Prostate gland (tissue), 2 donors: ENCODE results near the gene PEX11B. TPM values are rescaled to one million over a fixed set of nuclear protein-coding genes. Genes with fewer than 3 reads are reported as not detected.
A peak's percentile ranks its signal among the peaks of the same experiment; 100 is the strongest.
"Not testable (repeated sequence)": the region's sequence is repeated elsewhere in the genome, so short reads cannot be mapped to it uniquely, and the experiment has no call there.

Source experiments
- DNase-seq: peaks from one replicate; pipeline ENCODE4 v3.0.0-alpha.2; 2019; ENCODE audit warnings: low spot score
- H3K27ac ChIP-seq, 2 donors: fragments of 200-600 bp; sonication (generic); 2 replicates each; pipeline ENCODE4 v1.5.1; 2017 to 2019
- H3K27me3 ChIP-seq: fragments of 200-600 bp; sonication (generic); replicated peaks from 2 replicates; pipeline ENCODE4 v1.5.1; 2019; ENCODE audit not compliant: insufficient read depth
- H3K36me3 ChIP-seq, 2 donors: fragments of 200-600 bp; sonication (generic); 1 replicate in 1 of 2; 2 replicates in 1 of 2; pipeline versions ENCODE4 v1.5.1 to v1.8.1; 2017 to 2019
- H3K4me1 ChIP-seq: fragments of 200-600 bp; sonication (generic); replicated peaks from 2 replicates; pipeline ENCODE4 v1.5.1; 2019
- H3K4me3 ChIP-seq, 2 donors: fragments of 200-600 bp; sonication (generic); 2 replicates each; pipeline ENCODE4 v1.5.1; 2017 to 2019
- H3K9me3 ChIP-seq: fragments of 200-600 bp; sonication (generic); 2 replicates; pipeline ENCODE4 v1.5.1; 2017
- POLR2A ChIP-seq: fragments of 450-650 bp; IDR thresholded peaks from one replicate; pipeline ENCODE4 v1.6.1; 2016; ENCODE audit warnings: antibody characterized with exemption, mild to moderate bottlenecking
- POLR2AphosphoS5 ChIP-seq: sonication (generic); formaldehyde crosslinking; IDR thresholded peaks from one replicate; pipeline ENCODE4 v1.6.1; 2017; ENCODE audit warnings: antibody characterized with exemption
- WGBS: methylation state at CpG from one replicate; pipeline ENCODE4 v1.1.5; 2018; 5-methylcytosine and 5-hydroxymethylcytosine counted together
- intact Hi-C: fragments of 100-400 bp; cut with DNase I; formaldehyde crosslinking; loops from one replicate; pipeline ENCODE4 v1.14.2; 2022
- total RNA-seq, 2 donors: library from RNA; depleted of rRNA; stranded (reverse); fragments of >200 nt; gene quantifications; one replicate each; pipeline ENCODE4 v1.1.0, GENCODE V29; 2016
- TF ChIP-seq, protein P1 (sequence below), 4 experiments: fragments of 200-600 bp in 2 of 4; fragments of 450-650 bp in 2 of 4; sonication (generic) in 2 of 4; IDR thresholded peaks; 1 replicate in 3 of 4; 2 replicates in 1 of 4; pipeline ENCODE4 v1.5.1; 2016 to 2019; ENCODE audit warnings: antibody characterized with exemption in 4 of 4, mild to moderate bottlenecking in 2 of 4, moderate library complexity in 2 of 4

The PEX11B gene
- total RNA-seq, 2 donors from 2014 or later, result 35.9 to 37.7 TPM

DNA sequence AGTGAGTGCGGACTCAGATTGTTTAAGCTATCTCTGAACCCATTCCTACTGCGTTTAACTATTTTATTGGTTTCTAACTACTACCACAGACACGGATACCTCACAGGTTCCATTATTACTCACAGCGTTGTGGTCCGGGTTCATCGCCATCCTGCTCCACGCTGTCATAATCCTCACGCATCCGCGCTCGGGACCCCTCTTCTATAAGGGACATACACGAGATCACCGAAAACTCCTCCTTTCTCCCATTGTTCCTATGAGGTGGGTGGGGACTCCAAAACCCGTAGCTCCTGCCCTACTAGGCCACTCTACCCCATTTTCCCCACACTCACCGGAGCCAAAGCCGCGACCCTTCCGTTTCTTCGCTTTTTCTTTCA, 8.2 kb upstream of the PEX11B start:
- TF ChIP-seq POLR2A (no peak), POLR2AphosphoS5 (no peak)
- TF ChIP-seq, protein P1, sequence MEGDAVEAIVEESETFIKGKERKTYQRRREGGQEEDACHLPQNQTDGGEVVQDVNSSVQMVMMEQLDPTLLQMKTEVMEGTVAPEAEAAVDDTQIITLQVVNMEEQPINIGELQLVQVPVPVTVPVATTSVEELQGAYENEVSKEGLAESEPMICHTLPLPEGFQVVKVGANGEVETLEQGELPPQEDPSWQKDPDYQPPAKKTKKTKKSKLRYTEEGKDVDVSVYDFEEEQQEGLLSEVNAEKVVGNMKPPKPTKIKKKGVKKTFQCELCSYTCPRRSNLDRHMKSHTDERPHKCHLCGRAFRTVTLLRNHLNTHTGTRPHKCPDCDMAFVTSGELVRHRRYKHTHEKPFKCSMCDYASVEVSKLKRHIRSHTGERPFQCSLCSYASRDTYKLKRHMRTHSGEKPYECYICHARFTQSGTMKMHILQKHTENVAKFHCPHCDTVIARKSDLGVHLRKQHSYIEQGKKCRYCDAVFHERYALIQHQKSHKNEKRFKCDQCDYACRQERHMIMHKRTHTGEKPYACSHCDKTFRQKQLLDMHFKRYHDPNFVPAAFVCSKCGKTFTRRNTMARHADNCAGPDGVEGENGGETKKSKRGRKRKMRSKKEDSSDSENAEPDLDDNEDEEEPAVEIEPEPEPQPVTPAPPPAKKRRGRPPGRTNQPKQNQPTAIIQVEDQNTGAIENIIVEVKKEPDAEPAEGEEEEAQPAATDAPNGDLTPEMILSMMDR (IDR thresholded peaks at IDR 0.05), result no peak
- WGBS, result 5% methylated on average over 19 of the region's 19 CpGs
- Histone ChIP-seq H3K4me1 (no peaks in the 10 kb centered on the region), H3K4me3 (peak overlapping the region; percentile 56 to 78), H3K27ac (peak overlapping the region; percentile 94 to 95), H3K27me3 (no peaks in the 10 kb centered on the region), H3K36me3 (no peaks in the 10 kb centered on the region), H3K9me3 (no peaks in the 10 kb centered on the region)
- intact Hi-C loops, result no loop called here
- no peak for DNase-seq

DNA sequence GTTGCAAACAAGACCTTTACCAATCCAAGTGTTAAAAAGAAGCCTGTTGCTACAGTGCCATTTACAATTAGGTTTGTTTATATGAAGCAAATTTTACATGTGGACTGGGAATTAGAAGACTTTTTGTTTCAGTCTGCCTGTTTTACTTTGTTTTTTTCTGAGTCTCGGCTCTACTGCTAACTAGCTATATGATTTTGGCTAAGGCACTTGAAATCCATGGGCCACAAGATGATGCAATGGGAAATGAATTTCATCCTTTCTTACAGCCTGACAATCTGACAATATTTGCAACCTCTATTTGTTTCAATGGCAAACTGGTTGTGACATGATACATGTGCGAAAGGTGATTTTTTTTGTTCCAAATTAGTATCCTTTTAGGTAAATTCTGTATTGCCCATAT, 3.7 kb upstream of the PEX11B start:
- no peak overlapping the region for H3K4me3 ChIP-seq
- H3K9me3 ChIP-seq, result no peaks in the 10 kb centered on the region
- TF ChIP-seq POLR2AphosphoS5, result no peak
- no peak for TF ChIP-seq POLR2A
- TF ChIP-seq, protein P1 (IDR thresholded peaks at IDR 0.05), result no peak
- no peaks in the 10 kb centered on the region for H3K36me3 ChIP-seq
- intact Hi-C loops, result no loop called here
- no peak for DNase-seq
- peaks cover 3% of the 10 kb centered on the region for H3K4me1 ChIP-seq
- 74% methylated on average over 2 of the region's 2 CpGs for WGBS
- H3K27ac ChIP-seq, result no peak overlapping the region
- H3K27me3 ChIP-seq, result no peaks in the 10 kb centered on the region

DNA sequence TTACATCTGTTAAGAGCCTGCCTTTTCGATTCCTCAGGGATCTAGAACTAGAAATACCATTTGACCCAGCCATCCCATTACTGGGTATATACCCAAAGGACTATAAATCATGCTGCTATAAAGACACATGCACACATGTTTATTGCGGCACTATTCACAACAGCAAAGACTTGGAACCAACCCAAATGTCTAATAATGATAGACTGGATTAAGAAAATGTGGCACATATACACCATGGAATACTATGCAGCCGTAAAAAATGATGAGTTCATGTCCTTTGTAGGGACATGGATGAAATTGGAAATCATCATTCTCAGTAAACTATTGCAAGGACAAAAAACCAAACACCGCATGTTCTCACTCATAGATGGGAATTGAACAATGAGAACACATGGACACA, 1.8 kb upstream of the PEX11B start:
- H3K4me1 ChIP-seq, H3K9me3 ChIP-seq, H3K27me3 ChIP-seq, intact Hi-C loops, DNase-seq, H3K4me3 ChIP-seq, H3K27ac ChIP-seq, H3K36me3 ChIP-seq: not testable (repeated sequence)
- 88% methylated on average over 3 of the region's 4 CpGs for WGBS

DNA sequence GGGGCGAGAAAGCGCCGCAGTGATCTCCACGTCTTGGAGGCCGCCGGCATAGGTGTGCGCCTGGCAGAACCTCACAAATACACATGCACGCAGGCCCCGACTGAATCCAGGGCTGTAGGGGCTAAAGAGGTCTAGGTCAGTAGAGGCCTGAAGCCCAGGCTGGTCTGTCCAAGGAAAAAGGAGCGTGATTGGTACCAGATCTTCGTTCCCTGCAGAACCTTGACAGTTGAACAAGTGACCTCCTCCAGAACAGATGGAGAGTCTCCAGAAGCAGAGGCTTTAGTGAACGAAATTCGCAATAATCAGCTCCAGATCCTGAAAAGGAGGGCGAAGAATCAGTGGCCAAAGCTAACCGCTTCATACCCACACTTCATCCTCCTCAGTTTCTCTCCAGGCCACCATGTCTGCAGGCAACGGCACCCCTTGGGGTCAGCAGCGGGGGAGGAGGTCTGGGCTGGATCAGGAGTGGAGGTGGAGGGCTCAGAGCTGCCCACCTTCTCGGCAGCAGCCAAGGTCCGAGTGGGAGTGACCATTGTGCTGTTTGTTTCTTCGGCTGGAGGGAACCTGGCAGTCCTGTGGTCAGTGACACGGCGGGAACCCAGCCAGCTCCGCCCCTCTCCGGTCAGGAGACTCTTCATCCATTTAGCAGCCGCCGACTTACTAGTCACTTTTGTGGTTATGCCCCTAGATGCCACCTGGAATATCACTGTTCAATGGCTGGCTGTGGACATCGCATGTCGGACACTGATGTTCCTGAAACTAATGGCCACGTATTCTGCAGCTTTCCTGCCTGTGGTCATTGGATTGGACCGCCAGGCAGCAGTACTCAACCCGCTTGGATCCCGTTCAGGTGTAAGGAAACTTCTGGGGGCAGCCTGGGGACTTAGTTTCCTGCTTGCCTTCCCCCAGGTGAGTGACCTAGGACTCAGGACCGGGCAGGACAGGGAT, 749 bp upstream of the PEX11B start:
- peak; percentile 50 for DNase-seq
- Histone ChIP-seq H3K36me3 (no peaks in the 10 kb centered on the region), H3K4me3 (peak overlapping the region; percentile 64 to 94), H3K9me3 (no peaks in the 10 kb centered on the region), H3K4me1 (peaks cover 3% of the 10 kb centered on the region), H3K27ac (peak overlapping the region; percentile 80 to 89), H3K27me3 (no peaks in the 10 kb centered on the region)
- intact Hi-C loops, result loop anchor here (5.0 kb wide), 1 partner anchor 43 kb away; the partner anchor contains the start of genes ANKRD34A and POLR3GL
- 5% methylated on average over 31 of the region's 33 CpGs for WGBS
- TF ChIP-seq, protein P1 (IDR thresholded peaks at IDR 0.05), result peak in 1 of 4 experiments; percentile 10
- TF ChIP-seq POLR2A (no peak), POLR2AphosphoS5 (peak; percentile 24)

DNA sequence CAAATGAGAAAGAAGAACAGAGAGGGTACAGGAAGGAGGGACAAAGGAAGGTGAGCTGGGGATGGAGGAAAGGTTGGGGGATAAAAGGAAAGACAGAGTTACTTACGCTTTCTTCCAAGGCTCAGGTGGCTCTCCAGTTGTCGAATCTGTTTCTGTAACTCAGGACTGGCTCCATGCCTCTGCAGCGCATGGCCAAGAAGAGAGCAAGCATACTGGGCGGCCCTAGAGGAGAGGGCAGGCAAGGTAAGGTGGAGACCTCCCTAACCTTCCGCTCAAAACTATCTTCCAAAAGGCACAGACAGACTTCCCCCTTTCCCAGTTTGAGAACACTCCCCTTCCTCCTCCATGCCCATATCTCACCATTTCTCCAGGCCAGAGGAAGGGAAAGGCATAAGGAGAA, 922 bp downstream of the PEX11B start:
- H3K27ac ChIP-seq, result peak overlapping the region; percentile 80 to 89
- H3K9me3 ChIP-seq, result no peaks in the 10 kb centered on the region
- H3K4me1 ChIP-seq, result peaks cover 3% of the 10 kb centered on the region
- TF ChIP-seq POLR2A (no peak), POLR2AphosphoS5 (no peak)
- TF ChIP-seq, protein P1 (IDR thresholded peaks at IDR 0.05), result no peak
- H3K36me3 ChIP-seq, result no peaks in the 10 kb centered on the region
- H3K4me3 ChIP-seq, result peak overlapping the region; percentile 64 to 94
- intact Hi-C loops, result loop anchor here (5.0 kb wide), 1 partner anchor 45 kb away; the partner anchor contains the start of genes ANKRD34A and POLR3GL
- no peaks in the 10 kb centered on the region for H3K27me3 ChIP-seq
- DNase-seq, result no peak
- 77% methylated on average over 5 of the region's 5 CpGs for WGBS
